HG02973 (cell line): ENCODE data around the gene NBDY.
"Not testable (repeated sequence)": the region's sequence is repeated elsewhere in the genome, so short reads cannot be mapped to it uniquely, and the experiment has no call there.

Experiments used
- ATAC-seq: cut with Tn5 transposase; IDR thresholded peaks from one replicate; pipeline ENCODE4 v1.9.1; 2021; ENCODE audit warnings: moderate library complexity; ENCODE audit not compliant: unreplicated experiment

NBDY gene, protein sequence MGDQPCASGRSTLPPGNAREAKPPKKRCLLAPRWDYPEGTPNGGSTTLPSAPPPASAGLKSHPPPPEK

DNA sequence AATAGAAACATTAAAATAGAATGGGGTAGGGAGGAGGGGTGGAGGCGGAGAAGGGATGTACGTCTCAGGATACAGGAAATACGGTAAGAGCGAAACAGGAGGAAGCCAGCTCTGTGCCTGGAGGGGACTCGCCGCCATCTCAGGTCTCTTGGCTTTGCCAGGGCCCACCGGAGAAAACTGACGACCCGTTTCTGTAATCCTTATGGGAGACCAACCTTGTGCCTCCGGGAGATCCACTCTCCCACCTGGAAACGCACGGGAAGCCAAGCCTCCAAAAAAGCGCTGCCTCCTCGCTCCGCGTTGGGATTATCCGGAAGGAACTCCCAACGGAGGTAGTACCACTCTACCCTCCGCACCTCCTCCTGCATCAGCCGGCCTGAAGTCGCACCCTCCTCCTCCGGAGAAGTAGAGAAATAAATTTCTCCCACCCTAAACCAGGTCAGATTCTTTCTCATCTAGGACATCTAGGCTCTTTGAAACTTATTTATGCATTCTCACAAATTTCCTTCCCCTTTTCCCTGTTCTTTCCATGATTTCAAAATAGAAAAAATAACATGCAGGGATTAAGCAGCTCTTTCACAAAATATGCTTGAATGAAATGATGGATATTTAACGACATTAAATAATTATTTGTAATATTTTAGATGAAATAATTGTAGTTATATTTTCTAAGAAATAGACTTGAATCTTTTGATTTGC, at the start of gene NBDY:
Gene NBDY, plus strand, starts transcription at position 92 of the 699 bp plus-strand sequence. Its CDS starts 111 bp downstream, at position 203.
- ATAC-seq, result peak; percentile 64

DNA sequence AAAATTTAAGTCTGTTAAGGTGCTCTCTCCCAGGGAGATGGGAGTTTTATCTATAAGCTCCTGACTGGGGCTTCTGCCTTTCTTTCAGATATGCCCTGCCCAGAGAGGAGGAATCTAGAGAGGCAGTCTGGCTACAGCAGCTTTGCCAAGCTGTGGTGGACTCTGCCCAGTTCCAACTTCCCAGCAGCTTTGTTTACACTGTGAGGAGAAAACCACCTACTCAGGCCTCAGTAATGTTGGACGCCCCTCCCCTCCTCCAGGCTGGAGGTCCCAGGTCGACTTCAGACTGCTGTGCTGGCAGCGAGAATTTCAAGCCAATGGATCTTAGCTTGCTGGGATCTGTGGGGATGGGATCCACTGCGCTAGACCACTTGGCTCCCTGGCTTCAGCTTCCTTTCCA, 24.5 kb upstream of the NBDY start:
- ATAC-seq, result not testable (repeated sequence)

DNA sequence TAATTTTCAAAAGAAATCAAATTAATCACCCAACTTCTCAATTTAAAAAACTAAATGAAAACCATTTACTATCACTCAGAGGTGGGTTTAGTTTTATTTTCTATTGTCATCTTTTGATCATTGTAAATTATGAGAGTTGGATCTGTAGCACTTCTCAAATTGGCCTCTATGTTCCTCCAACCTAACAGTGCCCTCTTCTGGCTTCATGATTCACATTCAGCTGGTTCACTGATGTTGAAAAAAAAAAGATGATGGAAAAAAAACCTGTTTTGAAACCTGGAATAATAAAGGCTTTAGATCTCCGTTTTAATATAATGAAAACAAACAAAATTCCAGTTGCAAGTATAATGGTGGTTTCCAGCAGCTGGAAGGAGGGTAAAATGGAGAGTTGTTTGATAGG, 2.4 kb upstream of the NBDY start:
- ATAC-seq, result peak; percentile 56

DNA sequence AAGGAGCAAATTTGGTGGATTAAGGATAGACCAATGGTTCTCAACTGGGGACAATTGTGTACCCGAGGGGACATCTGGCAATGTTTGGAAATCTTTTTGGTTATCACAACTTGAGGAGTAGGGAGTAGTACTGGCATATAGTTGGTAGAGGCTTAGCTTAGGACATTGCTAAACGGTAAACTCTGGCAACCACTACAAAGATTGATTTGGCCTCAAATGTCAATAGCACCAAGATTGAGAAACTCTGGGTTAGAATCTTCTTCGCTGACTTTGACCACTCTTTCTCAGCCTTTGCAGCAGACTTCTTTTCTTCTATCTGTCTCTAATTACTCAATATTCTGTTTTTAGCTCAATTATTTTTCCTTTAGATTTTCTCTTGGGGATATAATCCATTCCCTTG, 1.5 kb upstream of the NBDY start:
- ATAC-seq, result no peak

DNA sequence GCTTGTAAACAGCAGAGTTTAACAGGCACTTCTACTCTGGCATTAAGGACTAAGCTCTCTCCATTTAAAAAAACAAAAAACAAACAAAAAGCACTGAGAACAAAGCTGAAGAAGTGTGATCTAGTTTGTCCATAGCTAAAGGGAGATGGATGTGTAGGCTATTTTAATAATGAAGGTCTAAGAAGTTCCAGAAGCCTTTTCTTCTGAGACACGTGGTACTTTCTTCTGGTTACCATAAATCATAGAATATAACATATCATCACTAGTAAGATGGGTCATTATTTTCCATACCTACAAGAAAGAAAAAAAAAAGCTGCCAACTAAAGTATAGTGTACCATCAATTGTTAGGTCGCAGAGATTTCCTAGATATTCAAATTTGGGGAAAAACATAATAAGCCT, 722 bp upstream of the NBDY start:
- ATAC-seq, result no peak

DNA sequence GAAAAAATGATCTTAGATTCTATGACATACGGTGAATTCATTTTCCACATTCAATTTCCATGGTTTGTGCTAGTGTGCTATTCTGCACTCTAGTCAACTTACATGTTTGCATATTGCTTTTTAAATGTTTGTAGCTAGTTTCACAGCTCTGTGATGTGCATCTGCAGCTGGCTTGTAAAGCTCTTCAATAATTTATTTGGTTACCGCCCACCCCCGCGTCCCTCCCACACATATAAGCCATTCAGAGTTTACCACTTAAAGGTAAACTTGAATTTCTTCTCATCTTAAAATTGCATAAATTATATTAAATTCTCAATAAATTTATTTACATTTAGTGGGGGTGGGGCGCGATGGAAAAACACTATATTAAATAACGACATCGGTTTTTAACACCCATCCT, 291 bp upstream of the NBDY start:
- ATAC-seq, result peak; percentile 28

DNA sequence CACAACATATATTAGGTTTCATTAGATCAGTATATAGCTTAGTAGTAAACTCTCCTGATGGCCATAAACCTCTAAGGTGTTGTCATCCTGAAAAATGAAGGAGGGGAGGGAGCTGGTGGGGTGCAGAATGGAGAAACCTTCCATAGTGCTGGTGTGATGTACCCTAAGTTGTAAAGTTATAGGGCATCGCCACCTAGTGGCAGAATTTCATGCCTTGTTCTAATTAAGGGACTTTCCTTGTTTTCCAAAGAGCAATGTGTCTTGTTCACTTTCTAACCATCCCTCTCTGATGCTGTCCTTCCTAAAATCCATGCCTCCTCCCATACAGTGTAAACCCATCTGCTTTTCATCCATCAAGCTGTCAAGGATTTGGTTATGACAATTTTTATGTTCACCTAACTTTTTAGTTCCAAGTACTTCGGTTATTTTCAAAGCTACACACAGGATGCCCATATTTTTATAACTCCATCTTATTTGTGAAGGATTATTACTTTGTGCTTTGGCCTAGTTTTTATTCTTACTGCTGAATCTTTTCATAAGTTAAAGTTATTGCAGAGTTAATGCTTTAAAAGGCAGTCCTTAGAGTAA, 4.5 kb downstream of the NBDY start:
- ATAC-seq, result peak; percentile 51

DNA sequence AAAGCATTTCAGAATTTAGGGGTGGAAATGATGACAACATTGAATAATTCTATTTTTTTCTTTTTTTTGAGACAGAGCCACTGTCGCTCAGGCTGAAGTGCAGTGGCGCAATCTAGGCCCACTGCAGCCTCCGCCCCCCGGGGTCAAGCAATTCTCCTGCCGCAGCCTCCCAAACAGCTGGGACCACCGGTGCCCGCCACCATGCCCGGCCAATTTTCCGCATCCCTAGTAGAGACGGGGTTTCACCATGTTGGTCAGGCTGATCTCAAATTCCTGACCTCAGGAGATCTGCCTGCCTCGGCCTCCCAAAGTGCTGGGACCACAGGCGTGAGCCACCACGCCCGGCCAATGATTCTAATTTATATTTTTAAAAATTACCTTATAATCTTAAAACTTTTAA, 7.2 kb downstream of the NBDY start:
- no peak for ATAC-seq

DNA sequence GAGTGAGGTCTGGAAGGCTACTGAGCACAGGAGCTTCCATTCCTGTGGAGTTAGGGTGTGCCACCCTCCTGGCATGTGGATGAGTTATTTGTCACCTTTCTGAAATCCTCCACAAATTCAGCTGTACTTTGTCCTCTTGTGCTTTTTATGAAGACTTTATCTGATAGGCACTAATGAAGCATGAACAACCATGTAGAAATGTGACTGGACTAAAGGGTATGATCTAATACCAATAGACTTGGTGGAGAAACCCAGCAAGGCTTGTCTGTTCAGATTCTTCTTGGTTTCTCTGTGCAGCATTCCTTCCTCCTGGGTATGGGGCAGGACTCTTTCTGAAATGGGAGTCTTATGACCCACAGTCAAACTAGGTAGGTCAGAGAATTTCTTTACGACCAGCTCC, 9.6 kb downstream of the NBDY start:
- ATAC-seq, result no peak

DNA sequence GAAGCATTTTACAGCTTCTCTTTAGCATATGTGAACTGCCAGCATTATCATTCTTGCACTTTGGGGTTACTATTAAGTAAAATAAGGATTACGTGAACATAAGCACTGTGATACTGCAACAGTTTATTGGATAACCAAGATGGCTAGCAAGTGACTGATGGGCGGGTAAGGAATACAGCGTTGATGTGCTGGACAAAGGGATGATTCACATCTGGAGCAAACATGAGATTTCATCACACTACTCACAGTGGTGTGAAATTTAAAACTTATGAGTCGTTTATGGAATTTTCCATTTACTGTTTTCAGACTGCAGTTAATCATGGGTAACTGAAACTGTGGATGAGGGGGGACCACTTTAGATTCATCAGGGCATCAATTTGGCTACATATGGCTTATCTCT, 16.0 kb downstream of the NBDY start:
- ATAC-seq, result no peak

DNA sequence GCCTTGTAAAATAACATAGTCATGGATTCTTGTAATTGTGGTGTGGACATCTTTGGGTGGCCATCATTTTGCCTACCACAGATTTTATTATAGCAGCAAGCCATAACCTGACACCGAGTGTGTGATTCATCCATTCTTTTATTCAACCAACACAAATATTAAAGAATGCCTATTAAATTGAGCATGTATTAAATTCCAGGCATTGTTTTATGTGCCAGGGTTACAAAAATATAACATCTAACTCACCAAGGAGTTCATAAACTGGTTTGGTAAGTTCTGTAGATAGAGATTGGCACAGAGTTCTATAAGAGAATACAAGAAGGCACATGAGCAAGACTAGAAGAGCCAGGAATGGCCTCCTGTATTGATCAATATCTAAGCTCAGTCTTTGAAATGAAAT, 18.0 kb downstream of the NBDY start:
- no peak for ATAC-seq

DNA sequence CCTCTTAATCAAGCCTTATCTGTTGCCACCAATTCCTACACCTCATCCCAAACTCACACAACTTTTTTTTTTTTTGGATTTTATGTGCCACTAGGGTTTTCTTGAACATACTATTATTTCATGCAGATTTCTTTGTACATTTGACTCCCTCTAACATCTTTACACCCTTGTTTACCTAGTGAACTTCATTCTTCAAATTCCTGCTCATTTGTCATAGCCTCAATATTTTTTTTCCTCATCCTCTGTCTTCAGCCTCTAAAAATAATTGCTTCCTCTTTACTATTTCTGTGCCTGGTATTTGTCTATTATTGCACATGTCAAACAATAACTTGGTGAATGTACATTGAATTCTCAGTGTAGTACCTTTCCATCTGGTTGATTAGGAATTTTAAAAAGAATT, 22.0 kb downstream of the NBDY start:
- no peak for ATAC-seq

DNA sequence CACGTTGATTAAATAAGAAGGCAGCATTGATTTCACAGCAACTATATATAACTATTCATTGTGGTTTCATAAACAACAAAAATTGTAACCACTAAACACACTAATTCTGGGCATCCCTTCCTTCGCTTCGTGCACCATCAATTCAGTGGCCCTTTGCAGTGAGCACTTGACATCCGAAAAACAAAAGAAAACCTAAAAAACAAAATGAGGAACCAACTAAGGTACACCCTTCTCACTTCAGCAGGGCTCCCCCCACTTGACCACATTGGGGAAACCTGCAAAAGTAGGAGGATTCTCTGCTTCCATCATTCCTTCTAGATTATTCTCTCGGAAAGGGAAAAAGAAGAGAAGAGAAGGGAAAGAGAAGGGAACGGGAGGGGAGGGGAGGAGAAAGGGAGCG, 28.3 kb downstream of the NBDY start:
- no peak for ATAC-seq

DNA sequence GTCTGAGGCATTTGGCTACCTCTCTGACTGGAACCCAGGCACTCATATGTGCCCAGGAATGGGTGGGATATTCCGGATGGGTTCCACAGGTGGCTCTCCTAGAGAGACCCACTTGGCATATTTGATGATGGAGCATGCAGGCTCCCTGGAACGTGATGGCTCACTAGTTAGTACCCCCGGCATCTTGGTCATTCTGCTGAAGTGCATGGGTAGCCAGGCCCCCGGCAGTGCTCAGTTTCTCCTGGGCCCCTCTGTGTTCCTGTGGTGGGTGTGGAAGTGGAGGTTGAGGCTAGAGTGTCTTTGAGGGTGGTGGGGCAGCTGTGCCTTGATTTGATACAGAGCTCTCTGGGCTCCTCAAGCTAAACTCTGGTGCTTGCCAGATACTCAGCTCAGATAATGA, 29.4 kb downstream of the NBDY start:
- no peak for ATAC-seq

DNA sequence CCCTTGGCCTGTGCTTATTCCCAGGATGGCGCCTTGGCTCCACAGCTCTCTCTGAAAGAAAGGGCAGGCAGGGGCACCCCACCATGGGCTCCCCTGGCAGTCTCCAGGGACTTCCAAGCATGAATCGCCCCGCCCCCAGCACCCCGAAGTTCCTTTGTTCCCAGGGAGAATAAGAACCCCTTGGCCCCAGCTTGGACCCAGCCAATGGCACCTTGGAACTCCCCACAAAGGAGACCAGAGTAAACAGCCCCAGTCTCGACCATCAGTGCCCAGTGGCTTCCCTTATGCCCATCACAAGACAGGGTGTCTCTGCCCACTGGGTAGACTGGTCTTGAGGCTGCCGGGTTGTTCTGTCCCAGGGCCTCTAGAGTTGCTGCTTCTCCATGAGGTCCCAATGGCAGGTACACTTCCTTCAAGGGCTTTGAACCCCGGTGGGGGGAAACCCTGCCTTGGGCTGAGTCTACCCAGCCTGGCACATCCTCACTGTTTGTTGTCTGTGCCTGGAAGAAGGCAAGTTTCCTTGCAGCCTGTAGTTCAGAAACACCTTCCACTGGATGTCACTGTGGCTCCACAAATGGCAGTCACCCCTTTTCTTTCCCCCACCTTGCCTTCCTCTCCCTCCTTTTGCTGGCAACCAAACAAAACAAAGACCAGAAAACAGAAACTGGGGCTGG, 30.8 kb downstream of the NBDY start:
- ATAC-seq, result no peak

DNA sequence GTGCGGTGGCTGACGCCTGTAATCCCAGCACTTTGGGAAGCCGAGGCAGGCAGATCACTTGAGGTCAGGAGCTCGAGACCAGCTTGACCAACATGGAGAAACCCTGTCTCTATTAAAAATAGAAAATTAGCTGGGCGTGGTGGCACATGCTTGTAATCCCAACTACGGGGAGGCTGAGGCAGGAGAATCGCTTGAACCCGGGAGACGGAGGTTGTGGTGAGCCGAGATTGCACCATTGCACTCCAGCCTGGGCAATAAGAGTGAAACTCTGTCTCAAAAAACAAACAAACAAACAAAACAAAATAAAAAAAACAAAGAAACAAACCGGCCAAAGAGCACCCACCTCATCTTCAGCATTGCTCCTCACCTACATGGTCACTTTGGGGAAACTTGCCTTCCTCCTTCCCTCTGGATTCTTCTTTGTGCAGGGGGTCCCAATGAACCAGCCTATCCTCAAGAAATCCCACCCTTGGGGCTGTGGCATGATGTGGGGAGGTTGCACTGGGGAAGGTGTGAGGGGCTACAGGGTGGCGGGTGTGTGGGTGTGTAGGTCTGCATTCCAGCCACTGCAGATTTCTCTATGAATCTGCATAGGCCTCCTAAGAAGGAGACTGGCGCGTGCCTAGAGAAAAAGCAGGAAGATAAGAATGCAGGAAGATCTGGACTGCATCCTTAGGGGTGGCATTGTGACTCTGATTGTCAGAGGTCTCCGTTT, 31.5 kb downstream of the NBDY start:
- not testable (repeated sequence) for ATAC-seq

DNA sequence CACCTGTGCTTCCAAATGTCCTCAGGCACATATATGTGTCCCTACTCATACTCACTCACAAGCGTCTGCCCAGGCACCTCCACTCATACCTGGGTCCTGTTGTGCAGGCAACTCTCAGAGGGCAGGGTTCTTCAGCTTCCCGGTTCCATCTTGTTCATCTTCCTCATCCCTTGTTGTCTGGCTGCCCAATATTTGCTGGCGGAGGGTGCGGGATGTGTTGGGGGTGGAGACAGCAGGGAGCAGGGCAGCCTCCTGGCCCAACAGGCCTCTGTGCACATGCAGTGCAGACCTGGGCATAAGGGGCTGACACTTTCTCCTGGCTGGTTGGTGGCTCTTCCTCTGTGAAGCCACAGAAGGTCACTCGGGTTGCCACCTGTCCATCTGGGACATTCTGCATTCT, 32.1 kb downstream of the NBDY start:
- no peak for ATAC-seq

DNA sequence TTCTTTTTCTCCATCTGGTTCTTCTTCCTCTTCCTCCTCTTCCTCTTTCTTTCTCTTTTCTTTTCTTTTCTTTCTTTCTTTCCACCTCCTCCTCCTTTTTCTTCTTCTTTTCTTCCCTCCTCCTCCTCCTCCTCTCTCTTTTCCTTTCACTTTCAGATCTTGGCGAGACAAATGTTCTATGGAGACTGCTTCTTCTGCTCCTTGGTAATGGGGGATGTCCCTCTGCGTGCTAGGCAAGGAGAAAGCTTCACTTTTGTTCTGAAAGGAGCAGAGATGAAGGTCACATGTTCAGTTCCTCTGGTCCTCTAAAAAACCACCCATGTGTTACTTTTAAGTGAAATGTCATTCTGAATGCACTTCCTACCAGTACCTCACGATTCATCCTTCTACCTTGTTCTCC, 33.2 kb downstream of the NBDY start:
- ATAC-seq, result peak; percentile 48

DNA sequence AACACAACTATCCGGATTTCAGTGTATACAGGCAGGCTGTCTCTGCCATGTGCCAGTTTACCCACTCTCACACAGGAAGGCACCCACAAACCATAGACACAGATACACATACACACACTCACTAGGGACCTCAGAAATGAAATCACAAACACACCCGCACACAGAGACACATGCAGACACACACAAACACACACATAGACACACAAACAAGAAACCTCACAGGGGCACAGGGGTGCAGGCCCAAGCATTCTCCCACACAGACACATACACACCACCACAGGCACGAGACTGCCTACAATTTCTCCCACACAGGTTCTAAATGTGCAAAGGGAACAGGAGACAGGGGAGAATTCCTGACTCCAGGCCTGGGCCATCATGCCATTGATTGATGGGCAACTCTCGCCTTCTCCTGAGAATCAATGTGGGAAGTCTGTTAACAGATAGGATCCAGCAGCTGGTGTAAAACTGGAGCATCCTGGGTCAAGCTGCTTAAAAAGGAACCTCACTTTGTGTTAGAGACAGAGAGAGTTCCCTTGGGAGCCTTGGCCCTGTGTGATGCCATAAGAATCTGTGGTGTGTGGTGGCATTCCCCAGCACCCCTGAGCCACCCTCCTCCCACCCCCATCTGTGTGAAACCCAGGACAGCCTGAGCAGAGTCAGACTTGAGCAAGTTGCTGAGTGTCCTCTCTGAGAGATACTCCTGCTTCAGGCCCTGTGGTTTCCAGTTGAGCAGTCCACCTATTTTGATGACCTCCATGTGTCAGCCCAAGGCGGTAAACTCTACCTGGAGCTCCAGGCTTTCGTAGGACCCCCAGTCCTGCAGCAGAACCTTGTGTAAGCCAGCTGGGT, 33.9 kb downstream of the NBDY start:
- peak; percentile 5 for ATAC-seq

DNA sequence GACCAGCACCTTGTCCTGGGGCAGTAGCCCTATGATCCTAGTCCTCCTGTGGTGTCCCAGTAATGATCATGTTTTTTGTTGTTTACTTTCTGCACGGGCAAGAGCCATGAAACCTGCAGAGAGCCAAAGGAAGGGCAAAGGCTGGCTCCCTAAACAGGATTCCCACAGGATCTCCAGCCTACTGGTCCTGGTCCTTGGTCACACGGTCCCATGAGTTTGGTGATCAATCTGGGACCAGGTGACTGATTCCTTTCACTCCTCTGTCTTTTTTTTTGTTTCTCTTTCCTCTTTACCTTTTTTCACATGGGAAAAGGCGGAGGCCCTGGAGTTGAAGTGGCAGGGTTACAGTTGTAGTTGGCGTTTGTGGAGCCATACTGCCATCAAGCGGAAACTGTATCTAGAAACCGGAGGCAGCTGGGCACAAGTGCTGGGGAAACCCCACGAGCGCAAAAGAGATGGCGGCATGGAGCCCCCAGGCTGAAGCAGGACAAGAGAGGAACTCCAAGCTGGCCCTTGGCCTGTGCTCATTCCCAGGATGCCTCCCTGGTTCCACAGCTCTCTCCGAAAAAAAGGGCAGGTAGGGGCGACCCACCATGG, 34.6 kb downstream of the NBDY start:
- no peak for ATAC-seq
